Thymus (tissue), 14 donors: ENCODE measurements around the gene NDUFV1. TPM values are rescaled to one million over a fixed set of nuclear protein-coding genes. Genes with fewer than 3 reads are reported as not detected.
A peak's percentile ranks its signal among the peaks of the same experiment; 100 is the strongest.
"Not testable (repeated sequence)": the region's sequence is repeated elsewhere in the genome, so short reads cannot be mapped to it uniquely, and the experiment has no call there.

ENCODE experiments used
- DNase-seq, 9 donors: peaks; one replicate each; pipeline ENCODE4 v3.0.0-alpha.2; 2013; ENCODE audit warnings: low spot score in 9 of 9, low read depth in 6 of 9, missing footprints in 1 of 9
- H3K27ac ChIP-seq, 2 donors: one replicate each; pipeline ENCODE4 v1.5.1; 2013; ENCODE audit warnings: control low read depth in 1 of 2, low read depth in 1 of 2, low read length in 1 of 2, mild to moderate bottlenecking in 1 of 2, moderate library complexity in 1 of 2
- H3K27me3 ChIP-seq, 2 donors: one replicate each; pipeline ENCODE4 v1.5.1; 2013; ENCODE audit warnings: low read length in 1 of 2; ENCODE audit not compliant: control insufficient read depth in 2 of 2, insufficient read depth in 1 of 2
- H3K36me3 ChIP-seq, 2 donors: one replicate each; pipeline ENCODE4 v1.5.1; 2013; ENCODE audit warnings: low read length in 1 of 2, mild to moderate bottlenecking in 1 of 2, moderate library complexity in 1 of 2; ENCODE audit not compliant: control insufficient read depth in 2 of 2, insufficient read depth in 2 of 2
- H3K4me1 ChIP-seq, 2 donors: one replicate each; pipeline ENCODE4 v1.5.1; 2013; ENCODE audit warnings: low read length in 2 of 2; ENCODE audit not compliant: control insufficient read depth in 2 of 2, insufficient read depth in 2 of 2
- H3K4me3 ChIP-seq, 2 donors: one replicate each; pipeline ENCODE4 v1.5.1; 2013; ENCODE audit warnings: low read length in 2 of 2, control low read depth in 1 of 2, mild to moderate bottlenecking in 1 of 2
- H3K9me3 ChIP-seq, 2 donors: one replicate each; pipeline ENCODE4 v1.5.1; 2013; ENCODE audit warnings: low read length in 1 of 2, mild to moderate bottlenecking in 1 of 2; ENCODE audit not compliant: control insufficient read depth in 2 of 2, insufficient read depth in 1 of 2
- WGBS: extraction: QIAGEN DNeasy Blood & Tissue Kit; methylation state at CpG from one replicate; pipeline ENCODE4 v1.1.7; 2013; 5-methylcytosine and 5-hydroxymethylcytosine counted together
- long read RNA-seq, 10 donors: transcript quantifications; one replicate each; lab custom pipeline, GENCODE V29; 2026
- polyA plus RNA-seq: library from polyadenylated mRNA; stranded (reverse); fragments of 200-250 nt; gene quantifications from one replicate; pipeline ENCODE4 v1.2.3, GENCODE V29; 2013
- total RNA-seq: library from RNA; stranded (reverse); fragments of 120-200 nt; gene quantifications from one replicate; pipeline ENCODE4 v1.2.4, GENCODE V29; 2013
- donor health status: healthy.

Gene NDUFV1
- total RNA-seq (126 TPM), polyA plus RNA-seq (207 TPM)
- long read RNA-seq, donor 1, partial matches to known transcripts, result 0 of 1 reads
- long read RNA-seq, donor 1, other reads (novel, unspliced or antisense), result 0 of 1 reads
- long read RNA-seq, donor 2, result 0 reads
- long read RNA-seq, donor 3, transcript NDUFV1-220 (3 exons, 736 nt), result minor isoform, 6 of 122 reads
- long read RNA-seq, donor 3, transcript NDUFV1-201 (10 exons, 1,596 nt), result major isoform, 30 of 122 reads
- long read RNA-seq, donor 3, transcript NDUFV1-228 (2 exons, 573 nt), result minor isoform, 9 of 122 reads
- long read RNA-seq, donor 3, partial matches to known transcripts, result 71 of 122 reads
- long read RNA-seq, donor 3, other reads (novel, unspliced or antisense), result 0 of 122 reads
- long read RNA-seq, donor 4, transcript NDUFV1-228 (2 exons, 573 nt), result minor isoform, 7 of 65 reads
- long read RNA-seq, donor 4, transcript NDUFV1-201 (10 exons, 1,596 nt), result major isoform, 21 of 65 reads
- long read RNA-seq, donor 4, partial matches to known transcripts, result 33 of 65 reads
- long read RNA-seq, donor 4, other reads (novel, unspliced or antisense), result 0 of 65 reads
- long read RNA-seq, donor 5, transcript NDUFV1-228 (2 exons, 573 nt), result minor isoform, 7 of 141 reads
- long read RNA-seq, donor 5, transcript NDUFV1-201 (10 exons, 1,596 nt), result major isoform, 53 of 141 reads
- long read RNA-seq, donor 5, partial matches to known transcripts, result 70 of 141 reads
- long read RNA-seq, donor 5, other reads (novel, unspliced or antisense), result 0 of 141 reads
- long read RNA-seq, donor 6, transcript NDUFV1-201 (10 exons, 1,596 nt), result major isoform, 23 of 90 reads
- long read RNA-seq, donor 6, partial matches to known transcripts, result 53 of 90 reads
- long read RNA-seq, donor 6, other reads (novel, unspliced or antisense), result 0 of 90 reads
- long read RNA-seq, donor 7, transcript NDUFV1-201 (10 exons, 1,596 nt), result major isoform, 11 of 443 reads
- long read RNA-seq, donor 7, partial matches to known transcripts, result 427 of 443 reads
- long read RNA-seq, donor 7, other reads (novel, unspliced or antisense), result 0 of 443 reads
- long read RNA-seq, donor 8, transcript NDUFV1-201 (10 exons, 1,596 nt), result major isoform, 13 of 23 reads
- long read RNA-seq, donor 8, partial matches to known transcripts, result 6 of 23 reads
- long read RNA-seq, donor 8, other reads (novel, unspliced or antisense), result 0 of 23 reads
- long read RNA-seq, donor 9, transcript NDUFV1-201 (10 exons, 1,596 nt), result major isoform, 13 of 25 reads
- long read RNA-seq, donor 9, partial matches to known transcripts, result 6 of 25 reads
- long read RNA-seq, donor 9, other reads (novel, unspliced or antisense), result 0 of 25 reads
- long read RNA-seq, donor 10, transcript NDUFV1-201 (10 exons, 1,596 nt), result major isoform, 24 of 62 reads
- long read RNA-seq, donor 10, transcript NDUFV1-228 (2 exons, 573 nt), result minor isoform, 5 of 62 reads
- long read RNA-seq, donor 10, partial matches to known transcripts, result 31 of 62 reads
- long read RNA-seq, donor 10, other reads (novel, unspliced or antisense), result 0 of 62 reads

DNA sequence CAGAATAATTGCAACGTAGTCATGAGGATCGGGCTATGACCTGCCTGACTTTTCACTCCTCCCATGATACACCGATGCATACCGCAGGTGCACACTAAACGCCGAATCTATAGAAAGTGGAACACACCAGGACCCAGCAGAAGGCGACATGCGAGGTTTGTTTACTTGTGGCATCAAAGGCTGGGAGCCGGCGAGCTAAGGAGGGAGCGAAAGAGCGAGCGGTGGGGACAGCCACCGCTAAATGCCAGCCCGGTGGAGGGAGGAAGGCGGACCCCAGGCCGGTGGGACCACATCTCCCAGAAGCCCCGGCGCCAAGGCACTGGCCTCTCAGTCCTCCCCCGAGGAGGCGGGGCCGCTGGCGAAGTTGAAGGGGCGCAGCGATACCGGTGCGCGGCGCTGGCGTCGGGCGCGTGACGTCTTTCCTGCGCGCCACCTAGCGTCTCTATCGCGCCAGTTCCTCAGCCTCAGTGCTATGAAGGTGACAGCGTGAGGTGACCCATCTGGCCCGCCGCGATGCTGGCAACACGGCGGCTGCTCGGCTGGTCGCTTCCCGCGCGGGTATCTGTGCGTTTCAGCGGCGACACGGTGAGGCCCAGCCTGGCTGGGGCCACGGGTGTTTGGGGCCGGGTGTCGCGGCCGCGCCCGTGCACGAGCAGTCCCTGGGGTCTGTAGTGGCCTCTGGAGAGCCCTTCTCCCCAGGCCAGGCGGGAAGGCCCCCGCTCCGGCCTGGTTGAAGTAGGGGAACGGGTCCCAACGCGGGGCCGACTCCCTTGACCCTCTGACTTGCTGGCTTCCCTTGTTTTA lies at the start of gene NDUFV1:
TSS of gene NDUFV1 (plus strand) at position 445 of the 804 bp plus-strand sequence. CDS start at position 514, 69 bp downstream.
- under 1% methylated on average over 69 of the region's 69 CpGs for WGBS
- Histone ChIP-seq H3K4me1 (peaks cover 17 to 20% of the 10 kb centered on the region in 2 donors), H3K4me3 (peak within 1 kb of the TSS; percentile 76 to 91), H3K36me3 (peaks cover 31 to 35% of the 10 kb centered on the region in 2 donors), H3K9me3 (no peaks in the 10 kb centered on the region), H3K27me3 (peaks cover 0 to 5% of the 10 kb centered on the region in 2 donors), H3K27ac (peak within 1 kb of the TSS; percentile 67 to 76)
- peak; percentile 87 to 98 (median 96) for DNase-seq

DNA sequence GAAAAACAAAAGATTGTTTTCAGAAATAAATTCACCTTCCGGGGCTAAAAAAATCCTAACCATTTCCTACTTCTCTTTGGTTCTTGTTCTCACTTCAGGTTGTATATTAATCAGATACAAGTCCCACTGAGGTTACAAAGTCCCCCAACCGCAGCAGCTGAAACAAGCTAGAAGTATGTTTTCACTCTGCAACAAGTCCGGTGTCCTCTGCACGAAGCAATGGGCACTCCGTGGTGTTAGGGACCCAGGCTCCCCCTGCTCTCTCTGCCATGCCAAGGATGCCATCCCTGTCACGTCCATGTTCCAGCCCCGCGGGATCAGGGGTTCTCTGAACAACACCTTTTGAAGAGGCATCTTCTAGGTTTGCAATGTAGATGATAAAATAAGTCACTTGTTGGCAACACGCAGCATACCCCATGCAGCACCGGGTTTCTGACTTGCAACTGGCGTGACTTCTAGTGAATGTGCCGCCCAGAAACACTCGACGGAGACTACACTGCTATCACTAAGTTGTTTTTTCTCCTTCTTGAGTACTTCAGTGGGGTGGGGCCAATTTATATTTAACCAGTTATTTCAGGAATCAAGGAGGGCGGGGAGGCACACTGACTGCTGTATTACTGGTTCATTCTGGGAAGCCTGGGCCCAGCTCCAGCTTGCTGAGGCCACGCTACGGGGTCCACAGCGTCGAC lies 48.5 kb upstream of the NDUFV1 start:
- 93% methylated on average over 19 of the region's 19 CpGs for WGBS
- Histone ChIP-seq H3K27ac (no peak overlapping the region), H3K4me3 (no peak overlapping the region), H3K27me3 (peaks cover 0 to 2% of the 10 kb centered on the region in 2 donors), H3K9me3 (no peaks in the 10 kb centered on the region), H3K36me3 (no peaks in the 10 kb centered on the region), H3K4me1 (peaks cover 0 to 2% of the 10 kb centered on the region in 2 donors)
- DNase-seq, result no peak

DNA sequence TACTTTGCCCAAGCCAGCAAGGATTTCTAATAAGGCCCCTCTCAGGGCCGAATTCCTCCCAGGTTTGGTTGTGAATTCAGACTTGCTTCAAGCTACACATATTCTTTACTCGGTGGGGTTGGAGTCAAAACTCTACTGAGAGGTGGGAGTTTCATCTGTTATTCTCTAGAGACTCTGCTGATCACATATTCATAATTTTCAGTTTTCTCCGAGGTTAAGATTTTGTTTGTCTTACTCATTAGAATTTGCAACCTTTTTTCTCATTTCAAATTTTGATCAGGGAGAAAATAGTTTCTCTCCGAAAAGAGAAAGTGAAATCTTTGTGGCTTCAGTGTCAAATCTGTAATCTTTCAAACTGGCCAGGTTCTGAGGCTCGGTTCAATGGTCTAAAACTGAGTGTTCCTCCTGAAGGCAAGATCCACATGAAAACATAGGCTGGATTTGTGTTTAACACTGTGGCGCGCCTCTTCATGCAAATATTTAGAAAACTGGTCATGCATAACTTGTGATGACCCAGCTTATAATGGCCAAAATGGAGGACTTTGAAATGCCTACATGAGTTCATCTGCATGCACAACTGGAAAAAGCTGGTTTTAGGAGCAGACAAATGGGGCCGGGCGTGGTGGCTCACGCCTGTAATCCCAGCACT lies 44.6 kb upstream of the NDUFV1 start:
- Histone ChIP-seq H3K27me3 (peaks cover 0 to 5% of the 10 kb centered on the region in 2 donors), H3K9me3 (no peaks in the 10 kb centered on the region), H3K4me3 (no peak overlapping the region), H3K4me1 (peaks cover 0 to 2% of the 10 kb centered on the region in 2 donors), H3K27ac (no peak overlapping the region), H3K36me3 (no peaks in the 10 kb centered on the region)
- DNase-seq, result no peak
- 78% methylated on average over 10 of the region's 10 CpGs for WGBS

DNA sequence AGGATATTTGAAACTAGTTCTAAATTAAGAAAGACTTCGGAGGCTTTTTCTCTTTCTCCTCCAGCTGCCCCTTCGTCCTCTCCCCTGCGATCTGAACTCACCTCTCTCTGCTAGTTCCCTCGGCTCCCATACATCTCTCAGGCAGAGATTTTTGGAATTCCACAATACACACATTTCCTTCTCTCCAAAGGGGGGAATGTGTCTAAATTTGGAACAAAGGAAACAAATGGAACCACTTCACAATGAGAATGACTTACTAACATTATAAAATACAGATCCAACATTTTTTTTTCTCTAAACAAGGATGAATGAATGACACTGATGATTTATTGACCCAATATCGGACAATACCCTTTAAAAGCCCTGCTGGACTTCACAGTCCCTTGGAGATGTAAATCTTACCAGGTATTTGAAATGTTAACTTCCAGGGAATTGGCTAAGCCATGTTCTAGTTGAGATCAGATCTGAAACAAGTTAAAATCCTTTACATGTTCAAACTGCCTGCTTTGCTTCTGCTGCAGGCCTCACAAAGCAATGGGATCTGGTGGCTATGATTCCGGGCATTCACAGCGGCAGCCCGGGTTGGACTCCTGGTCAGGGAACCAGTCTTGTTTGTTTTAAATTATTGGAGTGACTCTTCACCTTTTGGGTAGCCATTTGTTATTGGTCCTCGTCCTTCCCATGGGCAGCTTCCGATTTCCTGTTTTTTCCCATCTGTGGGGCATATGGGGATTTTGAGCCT lies 43.6 kb upstream of the NDUFV1 start:
- 93% methylated on average over 10 of the region's 10 CpGs for WGBS
- no peak overlapping the region for H3K27ac ChIP-seq

DNA sequence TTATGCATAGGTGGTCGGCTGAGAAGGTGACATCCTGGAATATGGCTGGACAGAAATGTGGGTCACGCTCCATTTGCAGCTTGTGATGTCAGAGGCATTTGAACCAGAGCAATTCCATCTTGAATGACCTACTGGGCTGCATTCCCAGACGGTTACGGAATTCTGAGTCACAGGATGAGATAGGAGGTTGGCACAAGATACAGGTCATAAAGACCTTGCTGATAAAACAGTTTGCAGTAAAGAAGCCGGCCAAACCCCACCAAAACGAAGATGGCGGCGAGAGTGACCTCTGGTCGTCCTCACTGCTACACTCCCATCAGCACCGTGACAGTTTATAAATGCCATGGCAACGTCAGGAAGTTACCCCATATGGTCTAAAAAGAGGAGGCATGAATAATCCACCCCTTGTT lies 43.0 kb upstream of the NDUFV1 start:
- DNase-seq, result not testable (repeated sequence)

More for the DNA sequence above, 43.6 kb upstream of the NDUFV1 start:
- H3K4me1 ChIP-seq, result peaks cover 0 to 2% of the 10 kb centered on the region in 2 donors
- H3K4me3 ChIP-seq, result no peak overlapping the region
- DNase-seq, result no peak
- H3K27me3 ChIP-seq, result peaks cover 0 to 5% of the 10 kb centered on the region in 2 donors
- H3K9me3 ChIP-seq, result no peaks in the 10 kb centered on the region
- no peaks in the 10 kb centered on the region for H3K36me3 ChIP-seq

DNA sequence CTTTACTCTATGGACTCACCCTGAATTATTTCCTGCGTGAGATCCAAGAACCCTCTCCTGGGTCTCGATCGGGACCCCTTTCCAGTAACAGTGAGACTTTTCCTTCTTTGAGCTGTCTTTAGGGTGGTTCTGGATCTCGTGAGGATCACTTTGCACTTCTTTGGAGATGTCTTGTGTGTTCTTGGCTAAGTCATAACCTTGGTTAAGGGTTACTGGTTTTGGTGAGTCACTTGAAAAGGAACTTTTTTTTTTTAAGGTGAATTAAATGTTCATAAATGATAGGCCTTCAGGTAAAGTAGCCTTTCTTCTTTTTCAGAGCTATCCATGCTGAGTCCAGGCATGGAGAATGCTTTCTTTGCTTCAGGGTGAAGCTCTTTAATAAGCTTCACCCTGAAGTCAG lies 42.5 kb upstream of the NDUFV1 start:
- no peaks in the 10 kb centered on the region for H3K9me3 ChIP-seq
- peaks cover 0 to 3% of the 10 kb centered on the region in 2 donors for H3K27me3 ChIP-seq
- no peak for DNase-seq
- H3K4me1 ChIP-seq, result no peaks in the 10 kb centered on the region
- 95% methylated on average over 4 of the region's 4 CpGs for WGBS
- H3K4me3 ChIP-seq, result no peak overlapping the region
- no peaks in the 10 kb centered on the region for H3K36me3 ChIP-seq
- no peak overlapping the region for H3K27ac ChIP-seq

More for the DNA sequence above, 43.0 kb upstream of the NDUFV1 start:
- not testable (repeated sequence) for H3K27ac ChIP-seq, H3K27me3 ChIP-seq, H3K4me1 ChIP-seq, H3K4me3 ChIP-seq, H3K9me3 ChIP-seq, H3K36me3 ChIP-seq
- WGBS, result 91% methylated on average over 11 of the region's 11 CpGs

DNA sequence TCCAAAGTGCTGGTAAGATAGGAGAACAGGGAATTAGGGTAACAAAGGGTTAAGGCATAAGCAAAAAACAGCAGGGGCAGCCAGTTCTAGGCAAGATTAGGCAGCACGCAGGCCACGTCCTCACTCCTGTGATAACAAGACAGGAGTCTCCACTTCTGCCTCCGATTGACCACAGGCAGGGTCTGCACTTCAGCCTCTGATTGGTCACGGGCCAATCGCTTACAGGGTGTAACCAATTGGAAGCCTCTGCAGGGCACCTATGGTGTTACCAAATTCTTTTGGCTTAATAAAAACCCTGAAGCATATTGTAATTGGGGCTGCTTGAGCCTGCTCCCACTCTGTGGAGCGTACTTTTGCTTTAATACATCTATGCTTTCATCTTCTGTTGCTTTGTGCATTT lies 35.3 kb upstream of the NDUFV1 start:
- Histone ChIP-seq H3K27ac (no peak overlapping the region), H3K27me3 (peaks cover 0 to 15% of the 10 kb centered on the region in 2 donors), H3K9me3 (no peaks in the 10 kb centered on the region), H3K4me3 (no peak overlapping the region), H3K4me1 (no peaks in the 10 kb centered on the region), H3K36me3 (no peaks in the 10 kb centered on the region)
- 96% methylated on average over 6 of the region's 6 CpGs for WGBS
- no peak for DNase-seq
